ENCODE measurements around the gene ACP4. TPM values are rescaled to one million over a fixed set of nuclear protein-coding genes. Genes with fewer than 3 reads are reported as not detected.
"Not testable (repeated sequence)": the region's sequence is repeated elsewhere in the genome, so short reads cannot be mapped to it uniquely, and the experiment has no call there.

The ACP4 gene
- total RNA-seq, result not detected

- intact Hi-C loops (cut with DNase I, micrococcal nuclease), result loop anchor here in 1 of 2 experiments (5.0 to 10.0 kb wide), 2 partner anchors 132 to 426 kb away; partner anchors contain the start of gene NAPSA
- peaks cover 6% of the 10 kb centered on the region for H3K4me1 Mint-ChIP-seq
- CTCF ChIA-PET, result no interaction called here
- H3K4me3 Mint-ChIP-seq, result no peak within 1 kb of the TSS
- no peaks in the 10 kb centered on the region for H3K27me3 Mint-ChIP-seq
- POLR2A ChIA-PET, result no interaction called here
- no peak within 1 kb of the TSS for H3K27ac Mint-ChIP-seq
- H3K36me3 Mint-ChIP-seq (ENCODE audit: low read depth), result no peaks in the 10 kb centered on the region
- H3K9me3 Mint-ChIP-seq (ENCODE audit: low read depth), result no peaks in the 10 kb centered on the region
- ATAC-seq, result no peak
- DNase-seq, result no peak
Measured at GRCh38 chr19:50790396-50790795, at the start of gene ACP4. ACP4 (plus strand) TSS chr19:50790415; CDS start chr19:50790415, 0 bp downstream.

DNA sequence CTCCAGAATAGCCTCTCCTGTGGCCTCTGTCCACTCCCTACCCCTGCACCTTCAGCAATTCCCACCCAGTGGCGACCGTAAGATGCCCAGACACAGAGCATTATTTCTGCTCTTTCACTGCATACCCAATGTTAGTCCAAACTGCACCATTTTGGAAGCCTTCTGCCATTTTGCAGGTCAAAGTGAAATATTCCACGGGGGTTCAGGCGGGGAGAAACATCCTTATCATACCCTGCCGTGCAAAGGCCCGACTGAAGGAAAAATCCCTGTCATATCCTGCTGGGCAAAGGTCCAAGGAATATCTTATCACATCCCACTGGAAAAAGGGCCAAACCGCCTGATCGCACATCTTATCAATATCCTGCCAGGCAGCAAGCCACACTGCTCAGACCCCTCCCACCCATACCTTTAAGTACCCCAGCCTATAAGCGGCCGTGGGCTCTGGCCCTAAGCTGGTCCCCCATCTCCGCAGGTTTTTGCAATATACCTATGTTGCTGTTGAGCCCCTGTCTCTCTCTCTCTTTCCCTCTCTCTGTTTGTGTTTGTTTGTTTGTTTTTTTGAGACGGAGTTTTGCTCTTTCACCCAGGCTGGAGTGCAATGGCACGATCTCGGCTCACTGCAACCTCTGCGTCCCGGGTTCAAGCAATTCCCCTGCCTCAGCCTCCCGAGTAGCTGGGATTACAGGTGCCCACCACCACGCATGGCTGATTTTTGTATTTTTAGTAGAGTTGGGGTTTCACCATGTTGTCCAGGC is 48.9 kb upstream of the ACP4 start:
- H3K36me3 Mint-ChIP-seq (ENCODE audit: low read depth), result no peaks in the 10 kb centered on the region
- POLR2A ChIA-PET, result no interaction called here
- no peak overlapping the region for H3K27ac Mint-ChIP-seq
- CTCF ChIA-PET, result interaction anchor here (0.8 to 1.3 kb wide), 2 partner anchors 72 to 181 kb away, joined by 3 read pairs; no protein-coding TSS in a partner anchor
- intact Hi-C loops (cut with DNase I, micrococcal nuclease), result no loop called here
- ATAC-seq (no peak), DNase-seq (no peak)
- no peak overlapping the region for H3K4me3 Mint-ChIP-seq
- H3K27me3 Mint-ChIP-seq, result peaks cover 34% of the 10 kb centered on the region
- no peaks in the 10 kb centered on the region for H3K4me1 Mint-ChIP-seq
- no peaks in the 10 kb centered on the region for H3K9me3 Mint-ChIP-seq (ENCODE audit: low read depth)

DNA sequence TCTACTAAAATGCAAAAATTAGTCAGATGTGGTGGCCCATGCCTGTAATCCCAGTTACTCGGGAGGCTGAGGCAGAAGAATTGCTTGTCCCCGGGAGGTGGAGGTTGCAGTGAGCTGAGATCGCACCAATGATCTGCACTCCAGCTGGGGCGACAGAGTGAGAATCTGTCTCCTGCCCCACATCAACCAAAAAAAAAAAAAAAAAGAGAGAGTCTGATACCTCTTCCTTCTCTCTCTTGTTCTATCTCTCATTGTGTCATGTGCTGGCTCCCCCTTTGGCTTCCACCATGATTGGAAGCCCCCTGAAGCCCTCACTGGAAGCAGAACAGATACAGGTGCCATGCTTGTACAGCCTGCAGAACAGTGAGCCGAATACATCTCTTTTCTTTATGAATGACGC is 46.7 kb upstream of the ACP4 start:
- peaks cover 36% of the 10 kb centered on the region for H3K27me3 Mint-ChIP-seq
- no peaks in the 10 kb centered on the region for H3K9me3 Mint-ChIP-seq (ENCODE audit: low read depth)
- DNase-seq (no peak), ATAC-seq (no peak)
- H3K36me3 Mint-ChIP-seq (ENCODE audit: low read depth), result no peaks in the 10 kb centered on the region
- POLR2A ChIA-PET, result no interaction called here
- intact Hi-C loops (cut with DNase I, micrococcal nuclease), result no loop called here
- no peak overlapping the region for H3K4me3 Mint-ChIP-seq
- CTCF ChIA-PET, result no interaction called here
- no peak overlapping the region for H3K27ac Mint-ChIP-seq
- H3K4me1 Mint-ChIP-seq, result no peaks in the 10 kb centered on the region

DNA sequence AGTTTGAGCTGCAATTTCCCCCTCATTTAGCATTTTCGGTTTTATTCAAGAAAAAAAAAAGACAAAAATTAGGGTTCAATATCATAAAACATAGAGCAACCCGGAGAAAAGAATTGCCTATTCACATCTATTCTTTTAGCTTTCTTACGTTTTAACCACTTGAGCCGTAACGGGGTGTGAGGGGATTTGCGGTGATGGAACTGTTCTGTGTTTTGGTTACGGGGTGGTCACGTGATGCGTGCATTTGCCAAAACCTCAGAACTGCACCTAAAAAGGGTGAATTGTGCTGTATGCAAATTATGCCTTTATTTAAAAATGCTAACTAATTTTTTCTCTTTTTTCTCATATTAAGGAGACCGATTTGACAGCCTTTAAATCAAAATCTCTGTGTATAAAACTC is 45.0 kb upstream of the ACP4 start:
- Mint-ChIP-seq H3K9me3 (ENCODE audit: low read depth) (no peaks in the 10 kb centered on the region), H3K27ac (no peak overlapping the region), H3K4me3 (no peak overlapping the region), H3K4me1 (no peaks in the 10 kb centered on the region), H3K27me3 (peaks cover 25% of the 10 kb centered on the region), H3K36me3 (ENCODE audit: low read depth) (no peaks in the 10 kb centered on the region)
- ChIA-PET POLR2A (no interaction called here), CTCF (no interaction called here)
- no peak for DNase-seq
- ATAC-seq, result no peak
- intact Hi-C loops (cut with DNase I, micrococcal nuclease), result no loop called here

- ATAC-seq; intact Hi-C loops (cut with DNase I, micrococcal nuclease); CTCF ChIA-PET; H3K4me3 Mint-ChIP-seq; H3K9me3 Mint-ChIP-seq (ENCODE audit: low read depth); H3K27ac Mint-ChIP-seq; H3K4me1 Mint-ChIP-seq; POLR2A ChIA-PET; H3K36me3 Mint-ChIP-seq (ENCODE audit: low read depth); DNase-seq: not testable (repeated sequence)
- H3K27me3 Mint-ChIP-seq, result peaks cover 13% of the 10 kb centered on the region
Measured at GRCh38 chr19:50747141-50747540, 43.1 kb upstream of the ACP4 start.

GRCh38 chr19:50749490-50749889 is 40.7 kb upstream of the ACP4 start:
- ChIA-PET POLR2A (no interaction called here), CTCF (interaction anchor here (0.6 kb wide), 2 partner anchors 52 to 392 kb away, joined by 3 read pairs; no protein-coding TSS in a partner anchor)
- intact Hi-C loops (cut with DNase I, micrococcal nuclease), result no loop called here
- no peak for ATAC-seq
- Mint-ChIP-seq H3K4me1 (no peaks in the 10 kb centered on the region), H3K27ac (no peak overlapping the region), H3K4me3 (no peak overlapping the region), H3K27me3 (peaks cover 15% of the 10 kb centered on the region), H3K9me3 (ENCODE audit: low read depth) (no peaks in the 10 kb centered on the region), H3K36me3 (ENCODE audit: low read depth) (no peaks in the 10 kb centered on the region)
- no peak for DNase-seq

DNA sequence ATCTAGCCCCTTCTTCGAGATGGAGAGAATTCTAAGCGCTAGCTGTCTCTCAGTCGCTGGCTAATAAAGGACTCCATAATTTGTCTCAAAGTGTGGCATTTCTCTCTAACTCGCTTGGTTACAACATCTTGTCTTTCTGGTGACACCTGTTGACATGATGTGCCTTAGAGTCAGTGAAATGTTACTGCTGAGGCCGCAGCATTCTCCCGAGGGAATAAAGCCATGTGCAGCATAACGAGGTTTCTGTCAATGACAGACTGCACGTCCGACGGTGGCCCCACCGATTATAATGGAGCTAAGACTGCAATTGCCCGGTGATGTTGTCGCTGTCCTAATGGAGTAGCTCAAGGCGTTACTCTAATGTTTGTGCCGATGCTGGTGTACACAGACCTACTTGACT is 40.2 kb upstream of the ACP4 start:
- ATAC-seq (no peak), DNase-seq (no peak)
- POLR2A ChIA-PET, result interaction anchor here (0.5 kb wide), 1 partner anchor 276 kb away, joined by 3 read pairs; no protein-coding TSS in a partner anchor
- intact Hi-C loops (cut with DNase I, micrococcal nuclease), result no loop called here
- Mint-ChIP-seq H3K27me3 (peaks cover 18% of the 10 kb centered on the region), H3K4me1 (no peaks in the 10 kb centered on the region), H3K4me3 (no peak overlapping the region), H3K36me3 (ENCODE audit: low read depth) (no peaks in the 10 kb centered on the region), H3K9me3 (ENCODE audit: low read depth) (no peaks in the 10 kb centered on the region), H3K27ac (no peak overlapping the region)
- CTCF ChIA-PET, result interaction anchor here (0.6 kb wide), 1 partner anchor 393 kb away, joined by 3 read pairs; no protein-coding TSS in a partner anchor

GRCh38 chr19:50753879-50754278 is 36.3 kb upstream of the ACP4 start:
- Mint-ChIP-seq H3K9me3 (ENCODE audit: low read depth) (no peaks in the 10 kb centered on the region), H3K27me3 (peaks cover 14% of the 10 kb centered on the region), H3K27ac (no peak overlapping the region), H3K4me1 (no peaks in the 10 kb centered on the region), H3K4me3 (no peak overlapping the region), H3K36me3 (ENCODE audit: low read depth) (no peaks in the 10 kb centered on the region)
- POLR2A ChIA-PET, result no interaction called here
- ATAC-seq (no peak), DNase-seq (no peak)
- CTCF ChIA-PET, result no interaction called here
- intact Hi-C loops (cut with DNase I, micrococcal nuclease), result no loop called here

- H3K4me3 Mint-ChIP-seq; H3K36me3 Mint-ChIP-seq (ENCODE audit: low read depth); intact Hi-C loops (cut with DNase I, micrococcal nuclease); H3K27ac Mint-ChIP-seq; H3K4me1 Mint-ChIP-seq; H3K9me3 Mint-ChIP-seq (ENCODE audit: low read depth); DNase-seq; POLR2A ChIA-PET; ATAC-seq: not testable (repeated sequence)
- CTCF ChIA-PET, result interaction anchor here (0.6 kb wide), 1 partner anchor 92 kb away, joined by 3 read pairs; no protein-coding TSS in a partner anchor
- H3K27me3 Mint-ChIP-seq, result peaks cover 14% of the 10 kb centered on the region
Measured at GRCh38 chr19:50756244-50756643, 34.0 kb upstream of the ACP4 start.

GRCh38 chr19:50757624-50758023 is 32.6 kb upstream of the ACP4 start:
- H3K4me3 Mint-ChIP-seq; H3K36me3 Mint-ChIP-seq (ENCODE audit: low read depth); CTCF ChIA-PET; DNase-seq; H3K9me3 Mint-ChIP-seq (ENCODE audit: low read depth); ATAC-seq; H3K27ac Mint-ChIP-seq; intact Hi-C loops (cut with DNase I, micrococcal nuclease); H3K4me1 Mint-ChIP-seq; POLR2A ChIA-PET: not testable (repeated sequence)
- peaks cover 14% of the 10 kb centered on the region for H3K27me3 Mint-ChIP-seq

- H3K27me3 Mint-ChIP-seq; H3K36me3 Mint-ChIP-seq (ENCODE audit: low read depth); H3K27ac Mint-ChIP-seq; intact Hi-C loops (cut with DNase I, micrococcal nuclease); POLR2A ChIA-PET; ATAC-seq; H3K4me3 Mint-ChIP-seq; H3K4me1 Mint-ChIP-seq; H3K9me3 Mint-ChIP-seq (ENCODE audit: low read depth); DNase-seq; CTCF ChIA-PET: not testable (repeated sequence)
Measured at GRCh38 chr19:50759076-50759475, 31.1 kb upstream of the ACP4 start.

DNA sequence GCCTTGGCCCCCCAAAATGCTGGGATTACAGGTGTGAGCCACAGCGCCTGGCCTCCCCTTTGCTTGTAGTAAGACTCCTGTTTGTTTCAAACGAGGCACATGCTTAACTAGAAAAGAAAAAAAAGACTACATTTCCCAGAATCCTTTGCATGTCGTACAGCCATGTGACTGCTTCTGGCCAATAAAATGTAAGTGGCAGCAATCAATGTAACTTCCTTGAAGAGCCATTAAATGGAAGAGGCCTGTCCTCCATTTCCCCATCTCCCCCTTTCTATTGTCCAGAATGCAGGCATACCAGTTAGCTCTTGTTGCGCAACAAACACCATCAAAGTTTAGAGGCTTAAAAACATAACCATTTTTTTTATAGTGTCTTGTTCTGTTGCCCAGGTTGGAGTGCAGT is 30.3 kb upstream of the ACP4 start:
- peak; percentile 72 for ATAC-seq
- no peaks in the 10 kb centered on the region for H3K9me3 Mint-ChIP-seq (ENCODE audit: low read depth)
- no peak for DNase-seq
- H3K4me1 Mint-ChIP-seq, result no peaks in the 10 kb centered on the region
- intact Hi-C loops (cut with DNase I, micrococcal nuclease), result no loop called here
- peaks cover 11% of the 10 kb centered on the region for H3K27me3 Mint-ChIP-seq
- no peak overlapping the region for H3K27ac Mint-ChIP-seq
- ChIA-PET POLR2A (no interaction called here), CTCF (interaction anchor here (0.6 to 0.7 kb wide), 3 partner anchors 18 to 838 kb away, joined by 3 read pairs; no protein-coding TSS in a partner anchor)
- no peak overlapping the region for H3K4me3 Mint-ChIP-seq
- H3K36me3 Mint-ChIP-seq (ENCODE audit: low read depth), result no peaks in the 10 kb centered on the region
